GM19372 (cell line): Measurements from ENCODE around the gene BTBD9.
A peak's percentile ranks its signal among the peaks of the same experiment; 100 is the strongest.

ENCODE experiments used
- ATAC-seq: cut with Tn5 transposase; IDR thresholded peaks from one replicate; pipeline ENCODE4 v1.9.1; 2021; ENCODE audit warnings: mild to moderate bottlenecking, low read depth, moderate library complexity; ENCODE audit not compliant: unreplicated experiment

BTBD9 gene

DNA sequence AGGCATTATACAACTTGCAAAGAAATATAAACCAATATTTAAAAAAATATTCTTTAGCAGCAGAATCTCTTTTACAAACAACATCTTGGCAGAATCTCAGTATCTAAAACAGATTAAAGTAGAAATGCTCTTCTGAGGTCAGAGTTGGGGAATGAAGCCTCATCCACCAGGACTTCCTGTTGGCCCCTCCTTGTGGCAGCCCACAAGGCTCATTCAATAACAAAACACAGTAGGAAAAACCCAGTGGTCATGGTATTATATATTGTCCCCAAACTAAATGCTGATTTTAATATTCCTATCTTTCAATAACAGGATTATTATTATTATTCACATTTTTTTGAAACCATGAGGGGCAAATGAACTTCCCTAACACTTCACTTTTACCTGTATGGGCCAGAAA lies 368.6 kb downstream of the BTBD9 start:
- ATAC-seq = no peak

DNA sequence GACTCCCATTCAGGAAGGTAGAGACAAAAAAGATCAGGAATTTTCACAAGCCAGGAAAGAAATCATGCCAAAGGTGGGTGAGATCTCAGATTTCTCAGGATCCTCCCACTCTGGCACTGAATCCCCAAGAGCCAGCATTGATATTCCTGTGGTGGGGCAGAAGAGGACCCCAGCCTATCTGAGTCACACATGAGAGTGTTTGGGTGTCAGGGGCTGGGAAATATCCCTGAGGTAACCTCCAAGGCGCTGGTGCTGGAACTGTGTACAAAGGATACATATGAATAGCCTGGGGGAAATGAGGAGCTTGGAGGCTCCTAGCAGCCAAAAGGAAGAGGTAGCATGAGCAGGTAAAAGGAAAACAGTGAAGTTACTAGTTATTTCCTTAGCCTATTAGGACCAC lies 369.4 kb downstream of the BTBD9 start:
- ATAC-seq = no peak

DNA sequence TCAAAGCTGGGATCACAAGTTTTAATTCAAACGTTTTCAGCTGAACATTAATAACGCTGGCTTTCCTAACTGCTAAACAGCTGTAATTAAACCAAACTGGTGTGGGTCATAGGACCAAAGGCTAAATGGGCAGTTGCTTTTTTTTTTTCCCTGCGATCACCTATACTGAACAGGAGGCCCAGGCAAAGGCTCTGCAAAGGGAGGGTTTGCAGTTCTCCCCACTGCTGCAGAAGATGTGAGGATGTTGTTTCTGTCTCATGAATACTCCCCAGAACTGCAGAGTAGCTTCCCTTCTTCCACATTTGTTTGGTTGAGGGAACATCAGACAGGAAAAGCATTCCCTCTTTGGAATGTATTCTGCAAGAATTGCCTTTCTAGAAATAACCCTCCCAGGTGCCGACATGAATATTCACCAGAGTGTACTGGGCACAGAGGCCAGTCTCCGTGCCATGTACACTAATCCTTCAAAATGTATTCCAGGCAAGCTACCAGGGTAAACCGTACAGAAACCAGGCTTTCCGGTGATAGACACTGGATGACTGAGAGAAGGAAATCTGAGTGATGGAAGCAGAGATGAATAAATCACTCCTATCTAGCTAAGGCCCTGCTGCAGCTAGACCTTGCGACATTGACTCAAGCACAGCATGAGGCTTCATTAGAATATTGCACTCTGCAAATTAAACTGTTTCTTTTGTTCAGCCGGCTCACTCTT lies 370.1 kb downstream of the BTBD9 start:
- no peak for ATAC-seq

DNA sequence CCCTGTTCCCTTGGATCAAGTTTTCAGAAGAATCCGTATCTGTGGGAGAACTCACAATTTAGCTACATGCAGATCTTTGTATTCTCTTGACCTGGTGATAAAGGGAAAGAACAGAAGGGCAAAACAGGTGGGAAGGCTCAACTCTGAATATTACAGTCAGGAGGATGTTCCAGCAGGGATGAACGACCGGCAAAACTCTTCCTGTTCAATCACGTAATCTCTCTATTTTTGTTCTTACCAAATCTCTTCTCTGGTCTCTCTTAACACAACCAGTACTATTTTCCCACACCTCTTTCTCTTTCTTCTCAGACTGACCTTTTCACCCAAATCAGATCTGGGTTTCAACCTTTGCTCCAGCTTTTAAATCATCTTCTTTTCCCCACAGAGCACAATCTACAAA lies 371.4 kb downstream of the BTBD9 start:
- no peak for ATAC-seq

DNA sequence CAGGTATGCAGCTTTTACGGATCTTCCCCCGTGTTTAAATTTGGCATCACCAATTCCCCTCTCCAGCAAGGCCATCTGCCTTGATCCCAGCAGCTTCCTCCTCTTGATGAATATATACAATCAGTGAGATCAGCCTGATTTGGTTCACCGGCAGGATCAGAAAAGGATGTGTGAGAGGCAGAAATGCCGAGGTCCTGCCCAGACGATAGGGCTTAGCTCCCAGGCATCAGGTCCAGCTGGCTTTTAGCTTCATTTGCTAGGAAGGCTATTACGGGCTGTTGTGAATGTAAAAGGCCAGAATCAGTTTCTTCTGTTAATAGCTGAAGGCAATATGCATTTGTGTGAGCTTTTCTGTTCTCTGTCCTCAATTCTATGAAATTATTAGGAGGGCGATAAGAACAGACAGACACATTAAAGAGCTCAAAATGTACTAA lies 372.8 kb downstream of the BTBD9 start:
- no peak for ATAC-seq

DNA sequence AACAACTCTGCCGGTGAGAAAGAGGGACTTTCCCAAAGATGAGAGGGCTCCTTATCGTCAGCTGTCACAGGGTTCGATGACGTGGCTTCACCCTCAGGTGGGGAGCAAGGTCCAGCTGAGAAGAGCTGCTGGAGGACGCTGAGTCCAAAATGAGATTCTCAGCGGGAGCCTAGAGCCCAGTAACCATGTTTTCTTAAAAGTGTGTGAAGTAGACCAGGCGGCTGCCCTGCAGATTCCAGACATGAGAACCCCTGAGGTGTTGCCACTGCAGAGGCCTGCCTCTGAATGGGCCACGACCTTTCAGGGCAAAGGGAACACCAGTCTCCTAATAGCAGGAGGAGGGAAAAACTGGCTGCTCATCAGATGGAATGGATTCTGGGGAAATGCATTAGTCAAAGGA lies 375.1 kb downstream of the BTBD9 start:
- ATAC-seq = no peak

DNA sequence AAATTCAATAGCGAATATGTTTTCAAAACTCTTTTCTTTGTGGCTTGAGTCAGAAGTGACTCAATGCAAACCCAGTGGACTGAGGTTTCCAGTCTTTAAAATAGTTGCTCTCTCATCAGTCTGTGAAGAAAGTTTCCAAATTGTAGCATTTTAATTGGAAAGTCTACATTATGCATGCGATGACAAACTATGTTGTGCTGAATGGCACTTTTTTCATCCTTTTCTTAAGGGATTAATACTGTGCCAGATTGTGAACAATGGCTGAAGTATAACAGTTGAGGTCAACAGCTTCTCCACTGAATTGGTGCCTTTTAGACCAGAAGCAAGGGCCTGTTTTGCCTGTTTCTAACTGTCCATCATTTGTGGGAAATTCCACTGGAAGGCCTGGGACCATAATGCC lies 377.1 kb downstream of the BTBD9 start:
- ATAC-seq = no peak

DNA sequence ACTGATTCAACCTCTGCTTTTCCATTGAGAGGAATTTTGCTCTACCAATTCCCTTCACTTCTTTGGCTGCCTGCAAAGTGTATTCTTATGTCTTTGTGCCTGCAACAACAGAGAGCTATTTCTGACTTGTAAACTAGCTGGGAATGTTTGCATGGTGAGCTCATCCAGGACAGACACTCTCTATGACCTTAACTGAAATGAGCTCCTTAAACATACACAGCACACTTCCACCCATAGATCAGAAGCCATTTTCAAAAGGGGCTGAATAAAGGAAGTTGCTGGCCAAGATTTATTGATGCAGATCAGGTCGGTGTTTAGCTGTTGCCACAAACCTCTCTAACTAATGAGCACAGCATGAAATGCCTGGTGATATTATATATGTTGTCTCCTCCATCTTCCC lies 377.7 kb downstream of the BTBD9 start:
- ATAC-seq = no peak

DNA sequence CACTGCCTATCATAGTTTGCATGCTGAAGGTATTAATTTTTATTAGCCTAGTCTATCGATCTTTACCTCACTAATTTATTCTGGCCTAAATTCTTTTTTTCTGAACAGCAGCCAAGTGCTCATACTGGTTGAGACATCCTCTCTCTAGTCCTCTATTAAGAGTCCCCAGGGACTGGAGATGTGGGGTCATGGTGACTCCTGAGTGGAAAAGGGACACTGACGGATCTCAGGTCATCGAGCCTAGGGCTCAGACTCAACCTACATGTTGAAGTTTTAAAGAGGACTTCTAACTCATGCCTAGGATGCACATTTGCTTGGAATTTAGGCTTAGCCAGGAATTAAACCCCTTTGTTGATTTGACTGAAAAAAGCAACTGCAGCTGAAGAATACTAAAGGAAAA lies 378.1 kb downstream of the BTBD9 start:
- ATAC-seq = no peak

DNA sequence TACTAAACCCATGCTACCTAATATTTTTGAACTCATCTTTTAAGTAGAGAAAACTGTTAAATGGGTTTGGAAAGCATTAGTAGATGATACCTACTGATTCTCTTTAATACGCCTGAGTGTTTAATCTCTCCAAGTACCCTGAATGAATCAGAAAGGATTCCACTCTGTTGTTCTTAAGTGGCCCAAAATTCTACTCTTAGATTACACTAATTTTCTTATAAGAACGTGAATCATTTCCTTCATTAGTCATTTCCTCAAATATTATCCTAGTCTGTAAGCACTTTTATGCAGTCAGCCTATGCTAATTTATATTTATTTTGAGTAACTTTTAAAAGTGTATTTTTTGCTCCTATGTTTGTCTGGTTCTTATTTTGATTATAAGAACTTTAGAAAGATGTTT lies 380.0 kb downstream of the BTBD9 start:
- ATAC-seq = no peak

DNA sequence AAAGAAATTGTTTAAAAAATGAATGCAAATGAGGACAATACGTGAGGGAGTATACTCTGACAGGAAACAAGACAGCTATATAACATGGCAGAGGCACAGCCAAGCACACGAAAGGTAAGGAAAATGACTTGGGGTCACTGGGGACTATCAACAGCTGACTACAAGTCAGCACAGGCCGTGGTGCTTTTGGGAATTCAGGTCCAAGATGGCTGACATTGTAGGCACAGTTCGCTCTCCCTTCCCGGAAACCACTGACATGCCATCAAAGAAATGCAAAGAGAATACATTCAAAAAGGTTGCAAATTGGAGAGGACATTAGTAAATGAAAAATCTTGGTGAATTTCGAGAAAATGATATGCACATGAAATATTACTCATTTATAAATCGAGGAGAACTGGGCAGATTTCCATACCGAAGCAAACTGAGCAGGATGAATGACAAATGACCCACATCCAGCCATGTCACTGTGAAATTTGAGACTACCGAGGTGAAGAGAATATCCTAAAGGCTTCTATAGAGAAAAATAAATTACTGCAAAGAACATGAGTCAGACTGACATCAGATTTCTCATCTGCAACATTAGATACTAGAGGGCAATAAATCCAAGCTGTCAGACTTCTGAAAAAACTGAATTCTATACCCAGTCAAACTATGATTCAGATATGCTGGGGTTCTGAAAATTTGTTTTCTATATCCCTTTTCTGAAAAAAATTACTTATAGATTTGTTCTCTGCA lies 391.1 kb downstream of the BTBD9 start:
- no peak for ATAC-seq

DNA sequence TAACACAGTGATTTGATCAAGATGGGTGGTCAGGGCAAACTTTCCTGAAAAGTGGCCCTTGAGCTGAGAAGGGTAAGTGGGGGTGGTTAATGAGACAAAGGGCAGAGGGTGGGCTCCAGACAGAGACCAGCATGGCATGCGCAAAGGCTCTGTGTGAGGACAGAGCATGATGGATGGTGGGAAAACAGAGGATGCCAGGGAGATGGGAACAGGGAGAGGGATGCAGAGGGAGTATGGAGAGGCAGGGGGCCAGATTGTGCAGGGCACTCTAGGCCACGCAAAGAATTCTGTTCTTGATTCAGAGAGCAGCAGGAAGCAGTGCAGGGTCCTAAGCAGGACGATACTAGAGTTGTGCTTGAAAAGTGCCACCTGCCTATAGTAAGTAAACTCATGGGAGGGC lies 394.4 kb downstream of the BTBD9 start:
- ATAC-seq = no peak

DNA sequence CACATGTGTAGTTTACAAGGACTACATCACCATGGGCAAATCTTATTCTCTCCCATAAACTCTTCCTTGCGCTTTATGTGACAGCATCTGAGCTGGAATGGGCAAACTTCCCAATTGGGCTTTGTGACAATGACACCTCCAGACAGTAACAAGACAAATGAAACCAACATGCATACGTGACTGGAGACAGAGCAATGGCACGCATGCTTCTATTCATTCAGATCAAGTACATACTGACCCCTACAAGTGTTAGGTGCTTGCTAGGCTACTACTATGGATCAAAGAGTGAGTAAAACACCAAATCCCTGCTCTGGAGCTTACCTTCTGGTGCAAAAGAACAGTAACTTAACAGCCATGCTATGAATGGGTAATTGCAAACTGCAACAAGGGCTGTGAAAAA lies 394.9 kb downstream of the BTBD9 start:
- no peak for ATAC-seq

DNA sequence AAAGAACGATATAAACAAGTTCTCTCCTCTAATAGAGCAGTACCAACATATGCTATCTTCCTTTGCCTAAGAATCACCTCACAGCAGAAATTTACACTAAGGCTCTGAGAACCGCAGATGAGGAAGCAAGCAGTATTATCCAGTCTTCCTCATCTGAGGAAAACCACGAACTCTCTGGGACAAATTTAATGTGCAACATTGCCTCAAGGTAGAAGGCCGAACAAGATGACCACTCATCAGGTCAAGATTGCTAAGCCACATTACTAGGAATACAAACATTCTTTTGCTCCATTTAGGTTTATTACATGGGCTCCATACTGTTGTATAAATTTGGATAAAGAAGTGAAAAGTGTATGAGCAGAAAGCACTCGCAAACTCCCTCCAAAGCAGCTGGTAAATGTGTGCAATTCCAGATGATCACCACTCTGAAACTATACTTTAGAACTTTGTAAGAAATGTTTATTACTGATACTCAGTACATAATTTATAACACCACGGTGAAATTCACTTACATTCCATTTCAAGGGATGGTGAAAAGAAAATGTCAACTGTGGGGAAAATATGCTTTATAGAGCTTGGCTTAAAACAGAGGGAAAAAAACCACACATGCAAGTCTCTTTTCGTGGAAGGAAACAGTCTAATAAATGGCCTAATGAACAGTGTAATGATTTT lies 398.4 kb downstream of the BTBD9 start:
- no peak for ATAC-seq

DNA sequence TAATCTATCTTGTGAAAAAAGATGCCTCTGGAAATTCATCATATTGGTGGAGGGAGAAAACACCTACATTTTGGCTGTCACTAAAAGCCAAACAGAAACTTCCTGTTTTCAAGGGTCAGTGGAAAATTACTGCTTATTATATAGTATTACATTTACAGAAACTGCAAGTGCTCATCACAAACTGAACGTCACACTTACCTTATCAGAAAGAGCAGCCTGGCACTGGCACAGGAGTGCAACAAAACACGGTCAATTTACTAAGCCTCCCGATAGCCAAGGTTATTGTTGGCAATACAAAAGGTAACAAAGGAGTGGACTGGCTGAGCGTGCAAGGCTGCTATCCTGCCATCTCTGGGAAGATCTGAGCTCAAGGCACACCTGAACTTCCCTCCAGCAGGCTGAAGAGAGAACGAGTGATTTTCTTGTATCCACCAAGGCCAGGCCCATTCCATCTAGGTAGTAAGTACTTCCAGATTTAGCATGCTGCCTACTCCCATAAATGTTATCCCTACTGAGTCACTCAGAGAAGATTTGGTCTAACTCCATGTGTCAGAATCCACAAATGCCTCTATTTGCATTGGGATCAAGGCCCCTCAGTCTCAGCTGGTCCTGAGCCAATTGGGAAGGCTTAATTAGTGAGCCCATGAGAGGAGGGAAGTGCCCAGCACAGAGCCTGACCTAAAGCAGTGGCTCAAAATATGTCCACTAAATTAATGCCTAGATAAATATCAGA lies 399.8 kb downstream of the BTBD9 start:
- no peak for ATAC-seq

DNA sequence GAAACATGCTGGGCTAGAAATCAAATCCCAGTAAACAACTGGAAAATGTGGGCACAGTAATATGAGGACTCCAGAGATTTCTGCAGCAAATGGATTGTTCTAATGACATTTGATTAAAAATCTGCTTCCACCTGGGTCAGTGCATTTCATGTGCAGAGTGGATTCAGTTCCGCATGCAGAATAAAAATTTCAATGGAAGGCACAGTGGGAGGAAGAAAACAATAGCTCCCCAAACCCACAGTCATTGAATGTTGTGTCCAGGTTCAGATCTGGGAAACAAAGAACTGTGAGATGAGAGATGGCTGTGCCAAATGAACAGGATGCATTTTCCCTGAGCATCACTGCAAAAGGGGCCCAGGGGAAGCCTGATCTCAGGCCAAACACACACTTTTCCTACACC lies 403.1 kb downstream of the BTBD9 start:
- ATAC-seq = no peak

DNA sequence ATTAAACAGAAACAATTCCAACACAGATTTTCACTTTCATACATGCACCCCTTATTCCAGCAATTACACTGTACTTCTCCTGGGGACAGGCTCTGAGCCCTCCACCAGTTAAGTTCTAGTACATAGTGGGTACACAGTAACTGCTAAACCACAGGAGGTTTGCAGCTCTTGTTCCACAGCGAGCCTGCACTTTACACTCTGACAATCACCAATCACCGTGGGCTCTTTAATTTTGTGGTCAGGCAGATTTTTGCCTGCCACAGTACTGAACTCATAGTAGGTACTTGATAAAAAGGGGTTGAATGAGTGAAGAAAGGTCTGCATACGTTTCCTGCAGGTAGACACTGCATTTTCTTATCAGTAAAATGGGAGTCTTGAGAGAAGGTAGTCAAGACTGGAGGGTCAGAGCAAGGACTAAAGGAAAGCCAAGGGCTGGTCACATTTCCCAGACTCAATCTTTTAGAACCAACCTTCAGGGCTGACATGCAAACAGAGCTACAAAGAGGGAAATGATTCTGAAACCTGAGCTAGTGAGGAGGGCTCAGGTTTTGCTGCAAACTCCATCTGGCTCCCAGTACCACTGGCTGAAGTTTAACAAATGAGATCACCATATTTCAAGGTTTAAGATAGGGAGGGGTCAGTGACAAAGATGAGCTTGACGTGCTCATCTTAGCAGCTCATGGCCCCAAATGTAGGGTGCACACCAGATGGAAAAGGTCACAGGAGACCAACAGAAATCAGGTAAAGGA lies 404.6 kb downstream of the BTBD9 start:
- peak; percentile 74 for ATAC-seq

DNA sequence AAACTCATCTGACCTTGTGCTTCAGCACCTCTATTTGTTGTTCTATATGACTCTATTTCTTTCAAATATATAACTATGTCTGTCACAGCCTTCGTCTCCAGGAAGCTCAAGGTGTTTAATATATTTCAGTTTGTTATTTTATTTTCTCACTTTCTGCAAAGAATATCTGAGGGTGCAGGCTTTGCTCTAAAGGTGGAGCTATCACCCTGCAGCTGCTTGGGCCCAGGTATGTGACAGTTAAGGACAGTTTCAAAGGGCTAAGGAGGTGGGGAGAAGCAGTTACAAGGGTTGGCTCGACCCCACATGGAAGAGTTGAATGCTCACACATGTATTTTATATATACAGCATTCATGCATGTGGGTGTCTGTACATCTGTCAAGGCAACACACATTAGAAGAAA lies 405.6 kb downstream of the BTBD9 start:
- no peak for ATAC-seq

DNA sequence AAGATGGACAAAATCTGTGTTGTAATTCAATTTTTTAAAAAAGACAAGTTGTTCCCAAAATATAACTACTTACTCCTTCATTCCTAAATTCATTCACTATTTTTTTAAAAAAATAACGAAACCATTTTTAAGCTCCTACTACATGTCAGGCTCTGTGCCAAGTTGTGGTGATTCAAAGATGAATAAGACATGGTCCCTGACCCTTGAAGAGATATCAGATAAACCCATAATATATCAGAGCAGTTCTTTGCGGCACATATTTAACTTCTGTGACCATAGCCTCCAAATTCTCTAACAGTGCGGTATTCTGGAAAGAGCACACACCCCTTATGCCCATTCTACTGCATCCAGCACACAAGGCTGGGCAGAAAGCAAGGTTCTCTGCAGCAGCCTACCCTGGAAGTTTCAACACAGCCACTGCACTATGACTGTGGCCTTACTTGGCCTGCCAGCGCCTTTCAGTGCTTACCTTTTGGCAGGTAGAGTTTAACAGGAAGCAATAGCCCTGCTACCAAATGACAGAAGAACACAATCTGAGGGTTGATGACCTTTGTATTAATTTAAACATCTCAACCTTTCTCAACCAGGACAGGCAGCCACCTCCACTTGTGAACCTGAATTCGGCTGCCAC lies 406.5 kb downstream of the BTBD9 start:
- ATAC-seq = no peak

DNA sequence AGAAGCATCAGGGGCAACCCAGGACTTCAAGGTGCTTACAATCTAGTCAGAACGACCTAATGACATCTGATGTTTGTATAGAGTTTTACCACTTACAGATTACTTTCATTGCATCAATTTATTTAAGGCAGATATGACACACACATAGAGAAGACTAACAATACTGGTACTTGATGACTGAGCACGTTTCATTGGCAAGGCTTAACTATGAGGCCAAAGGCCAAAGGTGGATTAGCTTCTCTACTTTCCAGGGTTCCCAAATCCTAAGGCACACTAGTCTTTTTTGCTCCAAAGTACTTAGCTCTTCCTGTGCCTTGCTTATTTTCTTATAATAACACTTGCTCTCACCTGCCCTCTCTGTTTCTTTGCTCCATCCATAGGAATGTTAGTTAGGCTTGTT lies 414.0 kb downstream of the BTBD9 start:
- ATAC-seq = no peak
